Testis (tissue), 2 donors: ENCODE results near the gene TNNI3K.

ENCODE experiments used
- CTCF ChIP-seq, 3 experiments: fragments of 450-650 bp in 2 of 3; fragments of 200-600 bp in 1 of 3; sonication (generic) in 1 of 3; IDR thresholded peaks; one replicate each; pipeline ENCODE4 v1.5.1; 2016 to 2019; ENCODE audit warnings: antibody characterized with exemption in 3 of 3, mild to moderate bottlenecking in 2 of 3, moderate library complexity in 1 of 3
- POLR2A ChIP-seq: fragments of 450-650 bp; IDR thresholded peaks from one replicate; pipeline ENCODE4 v1.6.1; 2017; ENCODE audit warnings: antibody characterized with exemption, mild to moderate bottlenecking, moderate library complexity

DNA sequence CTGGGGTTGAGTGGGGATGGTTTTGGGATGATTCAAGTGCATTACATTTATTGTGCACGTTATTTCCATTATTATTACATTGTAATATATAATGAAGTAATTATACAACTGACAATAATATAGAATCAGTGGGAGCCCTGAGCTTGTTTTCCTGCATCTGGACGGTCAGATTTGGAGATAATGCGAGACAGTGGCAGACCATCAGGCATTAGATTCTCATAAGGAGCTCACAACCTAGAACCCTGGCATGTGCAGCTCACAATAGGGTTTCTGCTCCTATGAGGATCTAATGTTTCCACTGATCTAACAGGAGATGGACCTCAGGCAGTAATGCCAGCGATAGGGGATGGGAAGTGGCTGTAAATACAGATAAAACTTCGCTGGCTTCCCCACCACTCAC lies 355.1 kb downstream of the TNNI3K start:
- TF ChIP-seq CTCF (IDR thresholded peaks at IDR 0.05), result no peak
- no peak for TF ChIP-seq POLR2A
